Spleen (tissue), 7 donors: Measurements from ENCODE around the gene CNBD2.
"Not testable (repeated sequence)": the region's sequence is repeated elsewhere in the genome, so short reads cannot be mapped to it uniquely, and the experiment has no call there.

Experiments used
- CTCF ChIP-seq, 11 experiments: fragments of 200-600 bp in 7 of 11; fragments of 450-650 bp in 4 of 11; sonication (generic) in 4 of 11; IDR thresholded peaks in 8 of 11; conservative IDR thresholded peaks in 3 of 11; 1 replicate in 7 of 11; 2 replicates in 4 of 11; pipeline versions ENCODE4 v1.4.0 to v1.8.0; 2016 to 2021; ENCODE audit warnings: antibody characterized with exemption in 11 of 11, inconsistent platforms in 4 of 11, mild to moderate bottlenecking in 1 of 11
- POLR2A ChIP-seq, 3 donors: fragments of 450-650 bp; IDR thresholded peaks; one replicate each; pipeline ENCODE4 v1.5.1; 2017; ENCODE audit warnings: antibody characterized with exemption in 3 of 3, mild to moderate bottlenecking in 1 of 3
- POLR2AphosphoS5 ChIP-seq, 3 donors: sonication (generic); formaldehyde crosslinking; IDR thresholded peaks; one replicate each; pipeline ENCODE4 v1.5.1; 2017; ENCODE audit warnings: antibody characterized with exemption in 3 of 3
- donor health status: DM: no; HTN: no; CAD: no; lungs with moderate emphysema.
- donor health status: DM: no; HTN: no; CAD: no.
- donor health status: DM: no; HTN: no; CAD: no.

GRCh38 chr20:36001331-36001730 is 32.9 kb downstream of the CNBD2 start:
- TF ChIP-seq CTCF (IDR thresholded peaks at IDR 0.05 in 8 of 11, conservative IDR thresholded peaks at IDR 0.05 in 3 of 11); POLR2A (IDR thresholded peaks at IDR 0.05); POLR2AphosphoS5 (IDR thresholded peaks at IDR 0.05): not testable (repeated sequence)
